Measurements from ENCODE around the gene FLNC. TPM values are rescaled to one million over a fixed set of nuclear protein-coding genes. Genes with fewer than 3 reads are reported as not detected.

The FLNC gene
- total RNA-seq, 2 experiments from 2014 or later, result not detected

- Mint-ChIP-seq H3K27ac (no peak overlapping the region), H3K4me3 (no peak overlapping the region), H3K36me3 (no peaks in the 10 kb centered on the region), H3K9me3 (ENCODE audit: low read depth) (no peaks in the 10 kb centered on the region), H3K27me3 (peaks cover 19% of the 10 kb centered on the region), H3K4me1 (peaks cover 9% of the 10 kb centered on the region)
- CTCF ChIA-PET, result interaction anchor here (1.1 kb wide), 1 partner anchor 27 kb away, joined by 3 read pairs; the partner anchor contains the start of gene ATP6V1F
- no peak for ATAC-seq
- no peak for DNase-seq
These were observed 58.9 kb downstream of the FLNC start for GRCh38 chr7:128889121-128889520.

DNA sequence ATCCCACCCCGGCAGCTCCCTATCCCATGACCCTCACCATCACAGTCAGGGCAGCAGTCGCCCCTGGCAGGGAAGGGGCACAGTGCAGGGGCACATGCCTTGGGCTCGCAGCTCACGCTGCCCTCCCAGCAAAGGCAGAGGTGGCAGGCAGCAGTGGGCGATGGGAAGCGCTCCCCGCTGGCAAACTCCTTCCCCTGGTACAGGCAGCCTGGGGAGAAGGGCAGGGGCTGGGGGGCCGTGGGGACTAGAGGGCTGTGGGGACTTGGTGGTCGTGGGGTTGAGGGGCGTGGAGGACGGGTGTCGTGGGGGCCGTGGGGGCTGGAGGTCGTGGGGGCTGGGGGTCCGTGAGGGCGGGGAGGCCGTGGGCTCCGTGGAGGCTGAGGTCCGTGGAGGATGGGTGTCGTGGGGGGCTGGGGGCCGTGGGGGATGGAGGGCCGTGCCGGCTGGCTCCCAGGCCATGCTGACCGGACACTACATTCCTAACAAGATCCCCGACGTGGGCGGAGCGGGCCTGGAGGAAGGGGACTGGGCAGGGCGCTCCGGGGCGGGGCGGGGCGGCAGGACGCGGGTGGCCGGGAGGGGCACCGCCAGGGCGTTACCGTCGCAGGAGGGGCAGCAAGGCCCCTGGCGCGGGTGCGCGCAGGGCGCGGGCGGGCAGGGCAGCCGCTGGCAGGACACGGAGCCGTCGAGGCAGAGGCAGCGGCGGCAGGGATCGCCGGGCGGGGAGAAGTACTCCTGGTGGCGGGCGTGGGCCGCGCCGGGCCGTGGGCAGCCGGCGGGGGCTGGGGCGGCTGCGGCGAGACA, 60.3 kb downstream of the FLNC start:
- H3K27ac Mint-ChIP-seq, result no peak overlapping the region
- H3K4me3 Mint-ChIP-seq, result no peak overlapping the region
- H3K27me3 Mint-ChIP-seq, result peaks cover 16% of the 10 kb centered on the region
- no peaks in the 10 kb centered on the region for H3K36me3 Mint-ChIP-seq
- H3K9me3 Mint-ChIP-seq (ENCODE audit: low read depth), result no peaks in the 10 kb centered on the region
- DNase-seq, result no peak
- no peaks in the 10 kb centered on the region for H3K4me1 Mint-ChIP-seq
- CTCF ChIA-PET, result no interaction called here
- peak; percentile 17 for ATAC-seq

GRCh38 chr7:128891110-128891941, 61.1 kb downstream of the FLNC start:
- CTCF ChIA-PET, result no interaction called here
- H3K27ac Mint-ChIP-seq, result no peak overlapping the region
- no peak overlapping the region for H3K4me3 Mint-ChIP-seq
- H3K27me3 Mint-ChIP-seq, result peaks cover 16% of the 10 kb centered on the region
- ATAC-seq, result peak; percentile 11
- no peaks in the 10 kb centered on the region for H3K36me3 Mint-ChIP-seq
- no peak for DNase-seq
- no peaks in the 10 kb centered on the region for H3K4me1 Mint-ChIP-seq
- no peaks in the 10 kb centered on the region for H3K9me3 Mint-ChIP-seq (ENCODE audit: low read depth)

- CTCF ChIA-PET, result no interaction called here
- DNase-seq (no peak), ATAC-seq (no peak)
- H3K9me3 Mint-ChIP-seq (ENCODE audit: low read depth), result no peaks in the 10 kb centered on the region
- H3K27ac Mint-ChIP-seq, result no peak overlapping the region
- H3K36me3 Mint-ChIP-seq, result no peaks in the 10 kb centered on the region
- no peak overlapping the region for H3K4me3 Mint-ChIP-seq
- H3K4me1 Mint-ChIP-seq, result no peaks in the 10 kb centered on the region
- H3K27me3 Mint-ChIP-seq, result peaks cover 16% of the 10 kb centered on the region
These were observed 61.7 kb downstream of the FLNC start for GRCh38 chr7:128891942-128892269.

GRCh38 chr7:128892521-128893250, 62.5 kb downstream of the FLNC start:
- ATAC-seq, result no peak
- Mint-ChIP-seq H3K9me3 (ENCODE audit: low read depth) (no peaks in the 10 kb centered on the region), H3K27me3 (peaks cover 19% of the 10 kb centered on the region), H3K36me3 (no peaks in the 10 kb centered on the region), H3K27ac (no peak overlapping the region), H3K4me1 (peaks cover 1% of the 10 kb centered on the region), H3K4me3 (no peak overlapping the region)
- DNase-seq, result no peak
- CTCF ChIA-PET, result interaction anchor here (1.2 kb wide), 1 partner anchor 22 kb away, joined by 3 read pairs; no protein-coding TSS in a partner anchor

- CTCF ChIA-PET, result interaction anchor here (1.2 kb wide), 1 partner anchor 23 kb away, joined by 3 read pairs; no protein-coding TSS in a partner anchor
- H3K4me3 Mint-ChIP-seq, result no peak overlapping the region
- no peak for ATAC-seq
- peaks cover 22% of the 10 kb centered on the region for H3K27me3 Mint-ChIP-seq
- no peak for DNase-seq
- peaks cover 3% of the 10 kb centered on the region for H3K4me1 Mint-ChIP-seq
- peaks cover under 1% of the 10 kb centered on the region for H3K36me3 Mint-ChIP-seq
- H3K9me3 Mint-ChIP-seq (ENCODE audit: low read depth), result peaks cover 1% of the 10 kb centered on the region
- no peak overlapping the region for H3K27ac Mint-ChIP-seq
These were observed 63.3 kb downstream of the FLNC start for GRCh38 chr7:128893251-128894100.

GRCh38 chr7:128894101-128894440, 63.9 kb downstream of the FLNC start:
- Mint-ChIP-seq H3K9me3 (ENCODE audit: low read depth) (peaks cover 2% of the 10 kb centered on the region), H3K27ac (no peak overlapping the region), H3K4me1 (peaks cover 3% of the 10 kb centered on the region), H3K4me3 (no peak overlapping the region), H3K36me3 (peaks cover 2% of the 10 kb centered on the region), H3K27me3 (peaks cover 24% of the 10 kb centered on the region)
- CTCF ChIA-PET, result no interaction called here
- ATAC-seq (no peak), DNase-seq (no peak)

GRCh38 chr7:128895320-128895719, 65.1 kb downstream of the FLNC start:
- Mint-ChIP-seq H3K9me3 (ENCODE audit: low read depth) (peaks cover 3% of the 10 kb centered on the region), H3K27me3 (peaks cover 14% of the 10 kb centered on the region), H3K4me1 (peaks cover 3% of the 10 kb centered on the region), H3K4me3 (no peak overlapping the region), H3K36me3 (peaks cover 2% of the 10 kb centered on the region), H3K27ac (no peak overlapping the region)
- DNase-seq (no peak), ATAC-seq (no peak)
- CTCF ChIA-PET, result no interaction called here

- no peak for ATAC-seq
- CTCF ChIA-PET, result interaction anchor here (0.6 to 2.0 kb wide), 3 partner anchors 16 to 192 kb away, joined by 3 to 12 read pairs (median 4); no protein-coding TSS in a partner anchor
- no peak for DNase-seq
- H3K4me1 Mint-ChIP-seq, result peaks cover 3% of the 10 kb centered on the region
- H3K27me3 Mint-ChIP-seq, result peaks cover 22% of the 10 kb centered on the region
- no peak overlapping the region for H3K27ac Mint-ChIP-seq
- peaks cover 5% of the 10 kb centered on the region for H3K9me3 Mint-ChIP-seq (ENCODE audit: low read depth)
- no peak overlapping the region for H3K4me3 Mint-ChIP-seq
- H3K36me3 Mint-ChIP-seq, result peaks cover 2% of the 10 kb centered on the region
These were observed 69.2 kb downstream of the FLNC start for GRCh38 chr7:128899392-128899791.

DNA sequence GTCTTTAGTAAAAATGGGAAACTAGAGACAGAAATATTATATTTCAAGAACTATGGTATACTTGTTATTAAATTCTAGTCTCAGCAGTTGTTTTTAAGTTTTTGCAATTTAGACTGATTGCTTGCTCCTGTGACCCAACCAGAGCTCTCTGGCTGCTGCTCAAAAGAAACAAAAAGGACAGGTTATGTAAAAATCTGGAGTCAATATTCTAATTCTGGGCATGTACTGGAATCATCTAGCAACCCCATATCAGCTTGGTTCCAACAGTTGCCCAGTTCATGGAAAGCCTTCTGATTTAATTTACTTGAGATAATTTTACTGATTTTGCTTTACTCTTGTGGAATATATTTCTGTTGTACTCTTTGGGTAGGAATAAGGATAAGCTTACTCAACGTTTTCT, 70.0 kb downstream of the FLNC start:
- H3K9me3 Mint-ChIP-seq (ENCODE audit: low read depth), result peaks cover 5% of the 10 kb centered on the region
- no peak for ATAC-seq
- H3K27me3 Mint-ChIP-seq, result peaks cover 22% of the 10 kb centered on the region
- CTCF ChIA-PET, result interaction anchor here (1.6 to 2.0 kb wide), 2 partner anchors 17 to 191 kb away, joined by 4 to 12 read pairs; no protein-coding TSS in a partner anchor
- no peak overlapping the region for H3K27ac Mint-ChIP-seq
- peaks cover 2% of the 10 kb centered on the region for H3K36me3 Mint-ChIP-seq
- no peak for DNase-seq
- no peak overlapping the region for H3K4me3 Mint-ChIP-seq
- peaks cover 3% of the 10 kb centered on the region for H3K4me1 Mint-ChIP-seq

DNA sequence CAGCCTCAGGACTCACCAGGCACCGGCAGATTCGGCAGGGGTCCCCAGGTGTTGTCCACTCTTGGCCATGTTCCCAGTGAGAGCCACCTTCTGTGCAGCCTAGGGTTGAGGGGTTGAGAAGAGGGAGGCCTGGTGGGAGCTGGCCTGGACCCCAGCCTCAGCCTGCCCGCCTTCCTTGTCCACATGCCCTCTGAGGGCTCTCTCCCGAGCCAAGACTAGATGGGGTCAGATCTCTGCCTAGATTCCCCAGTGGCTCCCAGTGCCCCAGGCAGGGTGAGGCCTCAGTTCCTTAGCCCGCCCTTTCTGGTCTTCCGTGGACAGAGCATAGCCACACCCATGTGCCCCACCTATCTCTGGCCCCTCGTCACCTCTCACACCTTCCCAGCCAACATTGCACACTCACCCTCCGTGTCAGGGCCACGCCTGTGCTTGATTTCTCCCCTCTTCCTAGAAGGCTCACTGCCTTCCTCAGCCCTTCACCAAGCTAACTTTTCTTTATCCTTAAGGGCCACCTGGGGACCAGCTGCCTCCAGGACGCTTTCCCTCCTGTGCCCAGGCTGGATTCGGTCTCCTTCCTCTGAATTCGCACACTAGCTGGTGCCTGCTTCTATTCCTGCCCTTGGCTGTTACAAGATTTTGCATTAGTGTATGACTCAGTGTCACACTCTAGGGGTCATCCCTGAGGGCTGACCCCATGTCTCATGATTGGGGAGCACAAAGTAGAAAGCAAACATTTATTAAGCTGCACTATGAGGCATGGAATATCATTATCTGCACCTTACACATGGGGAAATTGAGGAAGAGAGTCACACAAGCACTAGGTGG, 72.8 kb downstream of the FLNC start:
- no peak for ATAC-seq
- H3K27ac Mint-ChIP-seq, result no peak overlapping the region
- CTCF ChIA-PET, result interaction anchor here (1.2 to 4.2 kb wide), 3 partner anchors 9 to 188 kb away, joined by 4 to 23 read pairs (median 4); no protein-coding TSS in a partner anchor
- peaks cover 30% of the 10 kb centered on the region for H3K27me3 Mint-ChIP-seq
- peaks cover 5% of the 10 kb centered on the region for H3K9me3 Mint-ChIP-seq (ENCODE audit: low read depth)
- H3K4me3 Mint-ChIP-seq, result no peak overlapping the region
- H3K36me3 Mint-ChIP-seq, result peaks cover 2% of the 10 kb centered on the region
- no peaks in the 10 kb centered on the region for H3K4me1 Mint-ChIP-seq
- DNase-seq, result no peak

Measured in activated CD8-positive, alpha-beta memory T cell treated with anti-CD3 and anti-CD28 coated beads, Interleukin-2, amount 10 ng/mL, durations not matched to agents 7 days and 5 days (primary cell).